ENCODE data around the gene STRBP.

The STRBP gene

GRCh38 chr9:123104807-123105206 is 163.6 kb downstream of the STRBP start:
- Histone ChIP-seq H3K79me2 (ENCODE audit: control insufficient read depth, low read length) (no peaks in the 10 kb centered on the region; the same call in 1 of the 2 replicates), H4K20me1 (ENCODE audit: control insufficient read depth, insufficient read depth, low read depth, low read length) (0 out of 2 replicates have a peak, but pooled peaks cover 7% of the 10 kb centered on the region), H3K27ac (ENCODE audit: low read depth, low read length) (no peak overlapping the region), H3K4me3 (ENCODE audit: low read length) (no peak overlapping the region), H3K36me3 (ENCODE audit: control insufficient read depth, low read length) (peaks cover 92% of the 10 kb centered on the region), H3K9me2 (replicated peaks; ENCODE audit: control insufficient read depth, low read length) (no peaks in the 10 kb centered on the region), H3K4me2 (ENCODE audit: low read length) (no peak overlapping the region), H3K27me3 (ENCODE audit: control insufficient read depth, low read length) (no peaks in the 10 kb centered on the region), H3K4me1 (ENCODE audit: control insufficient read depth, low read length) (peaks cover 3% of the 10 kb centered on the region; the same call in 1 of the 2 replicates), H3K9me3 (ENCODE audit: control insufficient read depth, insufficient read depth, low read length) (no peaks in the 10 kb centered on the region), H3F3A (ENCODE audit: control insufficient read depth, insufficient read depth) (peaks cover 39% of the 10 kb centered on the region)
- no peak for TF ChIP-seq EZH2phosphoT487 (IDR thresholded peaks at IDR 0.05; ENCODE audit: borderline replicate concordance, low read length)
- no peak for TF ChIP-seq CTCF (IDR thresholded peaks at IDR 0.05; ENCODE audit: low read depth, low read length, poor library complexity, severe bottlenecking)

GRCh38 chr9:123102375-123103113 is 165.8 kb downstream of the STRBP start:
- no peak overlapping the region for H3K4me3 ChIP-seq (ENCODE audit: low read length)
- peaks cover 3% of the 10 kb centered on the region; the same call in 1 of the 2 replicates for H3K4me1 ChIP-seq (ENCODE audit: control insufficient read depth, low read length)
- peaks cover 46% of the 10 kb centered on the region for H3F3A ChIP-seq (ENCODE audit: control insufficient read depth, insufficient read depth)
- 0 out of 2 replicates have a peak, but pooled peaks cover 7% of the 10 kb centered on the region for H4K20me1 ChIP-seq (ENCODE audit: control insufficient read depth, insufficient read depth, low read depth, low read length)
- peaks cover 91% of the 10 kb centered on the region for H3K36me3 ChIP-seq (ENCODE audit: control insufficient read depth, low read length)
- H3K9me3 ChIP-seq (ENCODE audit: control insufficient read depth, insufficient read depth, low read length), result no peaks in the 10 kb centered on the region
- H3K27ac ChIP-seq (ENCODE audit: low read depth, low read length), result no peak overlapping the region; the same call in 1 of the 2 replicates
- H3K4me2 ChIP-seq (ENCODE audit: low read length), result no peak overlapping the region
- H3K9me2 ChIP-seq (replicated peaks; ENCODE audit: control insufficient read depth, low read length), result no peaks in the 10 kb centered on the region
- H3K79me2 ChIP-seq (ENCODE audit: control insufficient read depth, low read length), result no peaks in the 10 kb centered on the region; the same call in 1 of the 2 replicates
- TF ChIP-seq CTCF (IDR thresholded peaks at IDR 0.05; ENCODE audit: low read depth, low read length, poor library complexity, severe bottlenecking), result peak; percentile 55
- no peak for TF ChIP-seq EZH2phosphoT487 (IDR thresholded peaks at IDR 0.05; ENCODE audit: borderline replicate concordance, low read length)
- no peaks in the 10 kb centered on the region for H3K27me3 ChIP-seq (ENCODE audit: control insufficient read depth, low read length)

DNA sequence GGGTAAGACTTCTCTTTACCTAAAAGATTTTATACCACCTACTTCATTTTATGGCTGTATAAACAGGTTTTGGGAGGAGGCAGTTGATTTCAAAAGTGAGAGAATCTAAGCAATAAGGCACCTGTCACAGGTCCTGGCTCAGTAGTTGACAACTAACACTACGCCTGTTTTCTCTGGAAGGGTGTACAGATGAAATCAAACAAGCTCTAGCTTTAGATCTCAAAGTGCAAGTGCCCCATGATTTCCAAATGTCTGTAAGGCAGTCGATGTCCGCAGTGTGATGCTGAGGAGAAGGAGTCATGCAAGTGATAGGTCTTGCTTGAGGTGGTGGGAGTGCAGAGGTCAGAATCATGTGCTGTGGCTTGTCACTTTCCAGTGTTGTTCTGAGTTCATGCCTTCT is 168.8 kb downstream of the STRBP start:
- peaks cover 43% of the 10 kb centered on the region for H3F3A ChIP-seq (ENCODE audit: control insufficient read depth, insufficient read depth)
- H3K36me3 ChIP-seq (ENCODE audit: control insufficient read depth, low read length), result peaks cover 94% of the 10 kb centered on the region
- TF ChIP-seq EZH2phosphoT487 (IDR thresholded peaks at IDR 0.05; ENCODE audit: borderline replicate concordance, low read length), result no peak
- TF ChIP-seq CTCF (IDR thresholded peaks at IDR 0.05; ENCODE audit: low read depth, low read length, poor library complexity, severe bottlenecking), result no peak
- peaks cover 23% of the 10 kb centered on the region for H3K79me2 ChIP-seq (ENCODE audit: control insufficient read depth, low read length)
- no peaks in the 10 kb centered on the region for H3K27me3 ChIP-seq (ENCODE audit: control insufficient read depth, low read length)
- H3K9me2 ChIP-seq (replicated peaks; ENCODE audit: control insufficient read depth, low read length), result no peaks in the 10 kb centered on the region
- no peak overlapping the region for H3K4me3 ChIP-seq (ENCODE audit: low read length)
- peaks cover 26% of the 10 kb centered on the region for H3K4me1 ChIP-seq (ENCODE audit: control insufficient read depth, low read length)
- H3K4me2 ChIP-seq (ENCODE audit: low read length), result no peak overlapping the region
- H4K20me1 ChIP-seq (ENCODE audit: control insufficient read depth, insufficient read depth, low read depth, low read length), result 0 out of 2 replicates have a peak, but pooled peaks cover 7% of the 10 kb centered on the region
- H3K9me3 ChIP-seq (ENCODE audit: control insufficient read depth, insufficient read depth, low read length), result no peaks in the 10 kb centered on the region
- no peak overlapping the region for H3K27ac ChIP-seq (ENCODE audit: low read depth, low read length)

Data from DOHH2 (cell line).